CD4-positive, alpha-beta T cell treated with Interleukin-15 for 4 hours (primary cell): ENCODE data around the gene TELO2.

Source experiments
- DNase-seq: peaks from one replicate; pipeline ENCODE4 v3.0.0-alpha.2; 2020; ENCODE audit warnings: low spot score

Gene TELO2

GRCh38 chr16:1498899-1499676 is 5.9 kb downstream of the TELO2 start:
- DNase-seq = no peak

- DNase-seq = no peak
These were observed 6.8 kb downstream of the TELO2 start for GRCh38 chr16:1499756-1500464.

- no peak for DNase-seq
These were observed 7.4 kb downstream of the TELO2 start for GRCh38 chr16:1500465-1501150.

GRCh38 chr16:1501630-1502029 is 8.5 kb downstream of the TELO2 start:
- no peak for DNase-seq

- no peak for DNase-seq
These were observed 9.2 kb downstream of the TELO2 start for GRCh38 chr16:1502092-1503004.

- DNase-seq = no peak
These were observed 10.2 kb downstream of the TELO2 start for GRCh38 chr16:1503110-1503955.

GRCh38 chr16:1505073-1505844 is 12.1 kb downstream of the TELO2 start:
- no peak for DNase-seq

- DNase-seq = no peak
These were observed 12.8 kb downstream of the TELO2 start for GRCh38 chr16:1505912-1506311.

GRCh38 chr16:1506494-1507213 is 13.5 kb downstream of the TELO2 start:
- DNase-seq = no peak

GRCh38 chr16:1508494-1509187 is 15.5 kb downstream of the TELO2 start:
- DNase-seq = no peak

- DNase-seq = no peak
These were observed 16.4 kb downstream of the TELO2 start for GRCh38 chr16:1509307-1510221.

- DNase-seq = no peak
These were observed 17.1 kb downstream of the TELO2 start for GRCh38 chr16:1510272-1510671.

- no peak for DNase-seq
These were observed 17.8 kb downstream of the TELO2 start for GRCh38 chr16:1510941-1511351.

- DNase-seq = no peak
These were observed 18.8 kb downstream of the TELO2 start for GRCh38 chr16:1511662-1512569.

- no peak for DNase-seq
These were observed 19.6 kb downstream of the TELO2 start for GRCh38 chr16:1512774-1513173.

GRCh38 chr16:1514507-1514906 is 21.3 kb downstream of the TELO2 start:
- no peak for DNase-seq
